GM19397 (cell line): ENCODE measurements around the gene CEACAM6.
"Not testable (repeated sequence)": the region's sequence is repeated elsewhere in the genome, so short reads cannot be mapped to it uniquely, and the experiment has no call there.

Source experiments
- ATAC-seq: cut with Tn5 transposase; IDR thresholded peaks from one replicate; pipeline ENCODE4 v1.9.1; 2021; ENCODE audit warnings: mild to moderate bottlenecking, moderate library complexity; ENCODE audit not compliant: unreplicated experiment

Gene CEACAM6

GRCh38 chr19:41746593-41747227, 8.6 kb upstream of the CEACAM6 start:
- ATAC-seq, result no peak

- ATAC-seq, result no peak
Observed at GRCh38 chr19:41748012-41748411, 7.3 kb upstream of the CEACAM6 start.

- ATAC-seq, result not testable (repeated sequence)
Observed at GRCh38 chr19:41750248-41751134, 4.8 kb upstream of the CEACAM6 start.

GRCh38 chr19:41753159-41753558, 2.2 kb upstream of the CEACAM6 start:
- no peak for ATAC-seq

GRCh38 chr19:41753936-41754529, 1.3 kb upstream of the CEACAM6 start:
- no peak for ATAC-seq

- no peak for ATAC-seq
Observed at GRCh38 chr19:41758846-41759245, 3.5 kb downstream of the CEACAM6 start.

GRCh38 chr19:41767115-41767514, 11.8 kb downstream of the CEACAM6 start:
- ATAC-seq, result no peak

GRCh38 chr19:41768105-41768504, 12.8 kb downstream of the CEACAM6 start:
- not testable (repeated sequence) for ATAC-seq

- ATAC-seq, result no peak
Observed at GRCh38 chr19:41769608-41770007, 14.3 kb downstream of the CEACAM6 start.

- no peak for ATAC-seq
Observed at GRCh38 chr19:41771410-41771809, 16.1 kb downstream of the CEACAM6 start.

- ATAC-seq, result no peak
Observed at GRCh38 chr19:41774515-41774980, 19.2 kb downstream of the CEACAM6 start.

- ATAC-seq, result no peak
Observed at GRCh38 chr19:41776700-41777099, 21.4 kb downstream of the CEACAM6 start.

- no peak for ATAC-seq
Observed at GRCh38 chr19:41783612-41784011, 28.3 kb downstream of the CEACAM6 start.

GRCh38 chr19:41784312-41784711, 29.0 kb downstream of the CEACAM6 start:
- no peak for ATAC-seq

- no peak for ATAC-seq
Observed at GRCh38 chr19:41784743-41785142, 29.4 kb downstream of the CEACAM6 start.

- no peak for ATAC-seq
Observed at GRCh38 chr19:41785653-41786052, 30.3 kb downstream of the CEACAM6 start.

- no peak for ATAC-seq
Observed at GRCh38 chr19:41787055-41787454, 31.7 kb downstream of the CEACAM6 start.

GRCh38 chr19:41788518-41788917, 33.2 kb downstream of the CEACAM6 start:
- not testable (repeated sequence) for ATAC-seq

- not testable (repeated sequence) for ATAC-seq
Observed at GRCh38 chr19:41789053-41789452, 33.7 kb downstream of the CEACAM6 start.

- no peak for ATAC-seq
Observed at GRCh38 chr19:41792513-41793413, 37.4 kb downstream of the CEACAM6 start.

GRCh38 chr19:41793414-41793727, 38.0 kb downstream of the CEACAM6 start:
- ATAC-seq, result no peak
